Measurements from ENCODE around the gene DPF3.

The DPF3 gene

GRCh38 chr14:72605921-72606220 lies 288.0 kb downstream of the DPF3 start:
- Histone ChIP-seq H3K36me3 (ENCODE audit: insufficient read depth, insufficient read length, low read length) (no peaks in the 10 kb centered on the region), H3K4me3 (ENCODE audit: insufficient read length, low read depth) (no peak overlapping the region), H3K4me1 (ENCODE audit: insufficient read depth, insufficient read length) (peaks cover 12% of the 10 kb centered on the region), H3K9me3 (ENCODE audit: insufficient read depth, low read length) (no peaks in the 10 kb centered on the region), H3K9ac (ENCODE audit: insufficient read length, low read depth) (no peak overlapping the region), H3K27me3 (ENCODE audit: insufficient read depth, insufficient read length) (no peaks in the 10 kb centered on the region)
- no peak for DNase-seq (ENCODE audit: low read depth, low spot score)
- TF ChIP-seq SUZ12 (IDR thresholded peaks at IDR 0.05; ENCODE audit: extremely low read depth, insufficient read depth, insufficient read length) (no peak), ZNF274 (IDR thresholded peaks at IDR 0.05; ENCODE audit: low read depth, low read length) (no peak), YY1 (IDR thresholded peaks at IDR 0.05; ENCODE audit: insufficient read depth, insufficient read length) (no peak)

GRCh38 chr14:72605096-72605920 lies 288.6 kb downstream of the DPF3 start:
- H3K36me3 ChIP-seq (ENCODE audit: insufficient read depth, insufficient read length, low read length) = no peaks in the 10 kb centered on the region
- H3K9ac ChIP-seq (ENCODE audit: insufficient read length, low read depth) = no peak overlapping the region
- TF ChIP-seq ZNF274 (IDR thresholded peaks at IDR 0.05; ENCODE audit: low read depth, low read length) = no peak
- TF ChIP-seq SUZ12 (IDR thresholded peaks at IDR 0.05; ENCODE audit: extremely low read depth, insufficient read depth, insufficient read length) = no peak
- TF ChIP-seq YY1 (IDR thresholded peaks at IDR 0.05; ENCODE audit: insufficient read depth, insufficient read length) = no peak
- DNase-seq (ENCODE audit: low read depth, low spot score) = no peak
- H3K4me1 ChIP-seq (ENCODE audit: insufficient read depth, insufficient read length) = peaks cover 16% of the 10 kb centered on the region
- H3K9me3 ChIP-seq (ENCODE audit: insufficient read depth, low read length) = no peaks in the 10 kb centered on the region
- H3K4me3 ChIP-seq (ENCODE audit: insufficient read length, low read depth) = no peak overlapping the region
- no peaks in the 10 kb centered on the region for H3K27me3 ChIP-seq (ENCODE audit: insufficient read depth, insufficient read length)

- Histone ChIP-seq H3K9ac (ENCODE audit: insufficient read length, low read depth) (no peak overlapping the region), H3K4me3 (ENCODE audit: insufficient read length, low read depth) (no peak overlapping the region), H3K27me3 (ENCODE audit: insufficient read depth, insufficient read length) (no peaks in the 10 kb centered on the region), H3K36me3 (ENCODE audit: insufficient read depth, insufficient read length, low read length) (no peaks in the 10 kb centered on the region), H3K9me3 (ENCODE audit: insufficient read depth, low read length) (no peaks in the 10 kb centered on the region), H3K4me1 (ENCODE audit: insufficient read depth, insufficient read length) (peaks cover 19% of the 10 kb centered on the region)
- no peak for DNase-seq (ENCODE audit: low read depth, low spot score)
- TF ChIP-seq SUZ12 (IDR thresholded peaks at IDR 0.05; ENCODE audit: extremely low read depth, insufficient read depth, insufficient read length) (no peak), ZNF274 (IDR thresholded peaks at IDR 0.05; ENCODE audit: low read depth, low read length) (no peak), YY1 (IDR thresholded peaks at IDR 0.05; ENCODE audit: insufficient read depth, insufficient read length) (no peak)
Observed at GRCh38 chr14:72604133-72604532, 289.8 kb downstream of the DPF3 start.

GRCh38 chr14:72603639-72604038 lies 290.3 kb downstream of the DPF3 start:
- H3K9me3 ChIP-seq (ENCODE audit: insufficient read depth, low read length) = no peaks in the 10 kb centered on the region
- H3K9ac ChIP-seq (ENCODE audit: insufficient read length, low read depth) = no peak overlapping the region
- no peaks in the 10 kb centered on the region for H3K27me3 ChIP-seq (ENCODE audit: insufficient read depth, insufficient read length)
- no peaks in the 10 kb centered on the region for H3K36me3 ChIP-seq (ENCODE audit: insufficient read depth, insufficient read length, low read length)
- TF ChIP-seq YY1 (IDR thresholded peaks at IDR 0.05; ENCODE audit: insufficient read depth, insufficient read length) (no peak), SUZ12 (IDR thresholded peaks at IDR 0.05; ENCODE audit: extremely low read depth, insufficient read depth, insufficient read length) (no peak), ZNF274 (IDR thresholded peaks at IDR 0.05; ENCODE audit: low read depth, low read length) (no peak)
- H3K4me3 ChIP-seq (ENCODE audit: insufficient read length, low read depth) = no peak overlapping the region
- DNase-seq (ENCODE audit: low read depth, low spot score) = no peak
- H3K4me1 ChIP-seq (ENCODE audit: insufficient read depth, insufficient read length) = peaks cover 16% of the 10 kb centered on the region

- Histone ChIP-seq H3K9me3 (ENCODE audit: insufficient read depth, low read length) (no peaks in the 10 kb centered on the region), H3K4me1 (ENCODE audit: insufficient read depth, insufficient read length) (peaks cover 12% of the 10 kb centered on the region), H3K9ac (ENCODE audit: insufficient read length, low read depth) (no peak overlapping the region), H3K36me3 (ENCODE audit: insufficient read depth, insufficient read length, low read length) (no peaks in the 10 kb centered on the region), H3K27me3 (ENCODE audit: insufficient read depth, insufficient read length) (no peaks in the 10 kb centered on the region), H3K4me3 (ENCODE audit: insufficient read length, low read depth) (no peak overlapping the region)
- TF ChIP-seq YY1 (IDR thresholded peaks at IDR 0.05; ENCODE audit: insufficient read depth, insufficient read length) (no peak), ZNF274 (IDR thresholded peaks at IDR 0.05; ENCODE audit: low read depth, low read length) (no peak), SUZ12 (IDR thresholded peaks at IDR 0.05; ENCODE audit: extremely low read depth, insufficient read depth, insufficient read length) (no peak)
- DNase-seq (ENCODE audit: low read depth, low spot score) = no peak
Observed at GRCh38 chr14:72600551-72601330, 293.2 kb downstream of the DPF3 start.

DNA sequence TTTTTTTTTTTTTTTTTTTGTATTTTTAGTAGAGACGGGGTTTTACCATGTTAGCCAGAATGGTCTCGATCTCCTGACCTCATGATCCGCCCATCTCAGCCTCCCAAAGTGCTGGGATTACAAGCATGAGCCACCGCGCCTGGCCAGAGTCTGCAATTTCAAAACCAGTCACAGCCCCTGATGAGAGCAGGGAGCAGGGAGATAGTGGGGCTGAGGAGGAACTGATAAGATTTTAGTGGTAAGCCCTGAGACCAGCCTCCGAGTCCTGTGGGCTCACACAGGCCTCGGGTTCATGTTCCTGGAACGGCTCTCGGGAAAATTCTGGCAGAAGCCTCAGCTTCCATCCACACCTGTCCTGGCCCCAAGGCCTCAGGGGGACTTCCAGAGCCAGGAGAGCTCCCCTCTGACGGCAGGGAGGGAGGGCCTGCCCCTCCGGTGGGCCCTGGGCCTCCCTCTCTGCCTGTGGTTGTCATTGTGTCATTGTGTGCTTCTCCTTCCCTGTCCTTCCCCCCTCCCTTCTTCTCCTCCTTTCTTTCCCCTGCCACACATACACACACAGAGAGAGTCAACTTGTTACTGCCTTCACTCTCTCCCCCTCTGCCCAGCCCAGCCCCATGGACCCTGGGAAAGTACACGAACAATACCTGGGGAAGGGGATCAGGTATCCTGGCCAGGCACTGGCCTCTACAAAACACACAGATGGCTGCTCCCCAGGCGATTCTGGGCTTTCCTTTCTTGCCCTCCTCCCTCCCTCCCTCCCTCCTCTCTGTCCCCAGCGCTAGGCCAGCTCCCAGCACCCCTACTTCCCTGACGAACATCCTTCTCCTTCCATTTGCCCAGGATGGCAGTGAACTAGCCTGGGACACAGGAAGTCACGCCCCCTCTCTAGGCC lies 294.1 kb downstream of the DPF3 start:
- TF ChIP-seq SUZ12 (IDR thresholded peaks at IDR 0.05; ENCODE audit: extremely low read depth, insufficient read depth, insufficient read length) (no peak), YY1 (IDR thresholded peaks at IDR 0.05; ENCODE audit: insufficient read depth, insufficient read length) (no peak), ZNF274 (IDR thresholded peaks at IDR 0.05; ENCODE audit: low read depth, low read length) (no peak)
- no peaks in the 10 kb centered on the region for H3K36me3 ChIP-seq (ENCODE audit: insufficient read depth, insufficient read length, low read length)
- no peak for DNase-seq (ENCODE audit: low read depth, low spot score)

More for the DNA sequence above, 294.1 kb downstream of the DPF3 start:
- Histone ChIP-seq H3K9ac (ENCODE audit: insufficient read length, low read depth) (no peak overlapping the region), H3K9me3 (ENCODE audit: insufficient read depth, low read length) (no peaks in the 10 kb centered on the region), H3K27me3 (ENCODE audit: insufficient read depth, insufficient read length) (no peaks in the 10 kb centered on the region), H3K4me3 (ENCODE audit: insufficient read length, low read depth) (no peak overlapping the region), H3K4me1 (ENCODE audit: insufficient read depth, insufficient read length) (peaks cover 12% of the 10 kb centered on the region)
